AML-193 (cell line): ENCODE data around the gene CAPN13.
"Not testable (repeated sequence)": the region's sequence is repeated elsewhere in the genome, so short reads cannot be mapped to it uniquely, and the experiment has no call there.

Source experiments
- DNase-seq, 2 experiments: peaks; one replicate each; lab custom pipeline; 2025; lab: John Stamatoyannopoulos, UW

CAPN13 gene

GRCh38 chr2:30705056-30705455 lies 102.2 kb downstream of the CAPN13 start:
- DNase-seq = no peak

GRCh38 chr2:30704309-30705020 lies 102.8 kb downstream of the CAPN13 start:
- no peak for DNase-seq

GRCh38 chr2:30702694-30703093 lies 104.6 kb downstream of the CAPN13 start:
- peak; percentile 95 to 98 for DNase-seq

- DNase-seq = no peak
These were observed 105.5 kb downstream of the CAPN13 start for GRCh38 chr2:30701782-30702181.

GRCh38 chr2:30697242-30698103 lies 109.8 kb downstream of the CAPN13 start:
- DNase-seq = not testable (repeated sequence)

- no peak for DNase-seq
These were observed 111.5 kb downstream of the CAPN13 start for GRCh38 chr2:30695749-30696148.

- DNase-seq = no peak
These were observed 112.8 kb downstream of the CAPN13 start for GRCh38 chr2:30694286-30695055.

- DNase-seq = no peak
These were observed 113.4 kb downstream of the CAPN13 start for GRCh38 chr2:30693821-30694281.

GRCh38 chr2:30692829-30693275 lies 114.4 kb downstream of the CAPN13 start:
- DNase-seq = no peak

- DNase-seq = no peak
These were observed 115.1 kb downstream of the CAPN13 start for GRCh38 chr2:30691948-30692828.

GRCh38 chr2:30691091-30691947 lies 115.9 kb downstream of the CAPN13 start:
- no peak for DNase-seq

- DNase-seq = no peak
These were observed 117.1 kb downstream of the CAPN13 start for GRCh38 chr2:30690126-30690561.

GRCh38 chr2:30689496-30690125 lies 117.6 kb downstream of the CAPN13 start:
- DNase-seq = no peak

GRCh38 chr2:30688956-30689401 lies 118.3 kb downstream of the CAPN13 start:
- DNase-seq = no peak

GRCh38 chr2:30686669-30687068 lies 120.6 kb downstream of the CAPN13 start:
- no peak for DNase-seq

GRCh38 chr2:30686000-30686399 lies 121.2 kb downstream of the CAPN13 start:
- no peak for DNase-seq

GRCh38 chr2:30684996-30685395 lies 122.2 kb downstream of the CAPN13 start:
- DNase-seq = no peak

- DNase-seq = no peak
These were observed 122.7 kb downstream of the CAPN13 start for GRCh38 chr2:30684516-30684915.

- no peak for DNase-seq
These were observed 123.2 kb downstream of the CAPN13 start for GRCh38 chr2:30684026-30684425.
